Activated T-helper 17 cell treated with anti-CD3 and anti-CD28 coated beads, Interleukin-2, amount 50 U/mL, for 72 hours (primary cell): Measurements from ENCODE around the gene HOOK2. TPM values are rescaled to one million over a fixed set of nuclear protein-coding genes. Genes with fewer than 3 reads are reported as not detected.
A peak's percentile ranks its signal among the peaks of the same experiment; 100 is the strongest.
"Not testable (repeated sequence)": the region's sequence is repeated elsewhere in the genome, so short reads cannot be mapped to it uniquely, and the experiment has no call there.

Source experiments
- ATAC-seq: fragments of 150-1000 bp; cut with Tn5 transposase; replicated peaks from 2 replicates; pipeline ENCODE4 v1.10.0; 2021; ENCODE audit warnings: mild to moderate bottlenecking, moderate library complexity
- H3K27ac Mint-ChIP-seq: one replicate; pipeline ENCODE4 v1.8.0; 2022; ENCODE audit warnings: mixed read lengths
- H3K27me3 Mint-ChIP-seq: one replicate; pipeline ENCODE4 v1.8.0; 2022; ENCODE audit warnings: mixed read lengths
- H3K36me3 Mint-ChIP-seq: one replicate; pipeline ENCODE4 v1.8.0; 2022; ENCODE audit warnings: low read depth, mild to moderate bottlenecking, mixed read lengths
- H3K4me1 Mint-ChIP-seq: one replicate; pipeline ENCODE4 v1.8.0; 2022; ENCODE audit warnings: mixed read lengths
- H3K4me3 Mint-ChIP-seq: one replicate; pipeline ENCODE4 v1.8.0; 2022; ENCODE audit warnings: mild to moderate bottlenecking, mixed read lengths
- H3K9me3 Mint-ChIP-seq: one replicate; pipeline ENCODE4 v1.8.0; 2022; ENCODE audit warnings: mixed read lengths
- total RNA-seq, 2 donors: library from RNA; stranded (reverse); gene quantifications; one replicate each; pipeline ENCODE4 v1.2.3, GENCODE V29; 2022

Gene HOOK2, protein sequence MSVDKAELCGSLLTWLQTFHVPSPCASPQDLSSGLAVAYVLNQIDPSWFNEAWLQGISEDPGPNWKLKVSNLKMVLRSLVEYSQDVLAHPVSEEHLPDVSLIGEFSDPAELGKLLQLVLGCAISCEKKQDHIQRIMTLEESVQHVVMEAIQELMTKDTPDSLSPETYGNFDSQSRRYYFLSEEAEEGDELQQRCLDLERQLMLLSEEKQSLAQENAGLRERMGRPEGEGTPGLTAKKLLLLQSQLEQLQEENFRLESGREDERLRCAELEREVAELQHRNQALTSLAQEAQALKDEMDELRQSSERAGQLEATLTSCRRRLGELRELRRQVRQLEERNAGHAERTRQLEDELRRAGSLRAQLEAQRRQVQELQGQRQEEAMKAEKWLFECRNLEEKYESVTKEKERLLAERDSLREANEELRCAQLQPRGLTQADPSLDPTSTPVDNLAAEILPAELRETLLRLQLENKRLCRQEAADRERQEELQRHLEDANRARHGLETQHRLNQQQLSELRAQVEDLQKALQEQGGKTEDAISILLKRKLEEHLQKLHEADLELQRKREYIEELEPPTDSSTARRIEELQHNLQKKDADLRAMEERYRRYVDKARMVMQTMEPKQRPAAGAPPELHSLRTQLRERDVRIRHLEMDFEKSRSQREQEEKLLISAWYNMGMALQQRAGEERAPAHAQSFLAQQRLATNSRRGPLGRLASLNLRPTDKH
- total RNA-seq: 10 to 100 TPM; 22.5 to 44.4 TPM

DNA sequence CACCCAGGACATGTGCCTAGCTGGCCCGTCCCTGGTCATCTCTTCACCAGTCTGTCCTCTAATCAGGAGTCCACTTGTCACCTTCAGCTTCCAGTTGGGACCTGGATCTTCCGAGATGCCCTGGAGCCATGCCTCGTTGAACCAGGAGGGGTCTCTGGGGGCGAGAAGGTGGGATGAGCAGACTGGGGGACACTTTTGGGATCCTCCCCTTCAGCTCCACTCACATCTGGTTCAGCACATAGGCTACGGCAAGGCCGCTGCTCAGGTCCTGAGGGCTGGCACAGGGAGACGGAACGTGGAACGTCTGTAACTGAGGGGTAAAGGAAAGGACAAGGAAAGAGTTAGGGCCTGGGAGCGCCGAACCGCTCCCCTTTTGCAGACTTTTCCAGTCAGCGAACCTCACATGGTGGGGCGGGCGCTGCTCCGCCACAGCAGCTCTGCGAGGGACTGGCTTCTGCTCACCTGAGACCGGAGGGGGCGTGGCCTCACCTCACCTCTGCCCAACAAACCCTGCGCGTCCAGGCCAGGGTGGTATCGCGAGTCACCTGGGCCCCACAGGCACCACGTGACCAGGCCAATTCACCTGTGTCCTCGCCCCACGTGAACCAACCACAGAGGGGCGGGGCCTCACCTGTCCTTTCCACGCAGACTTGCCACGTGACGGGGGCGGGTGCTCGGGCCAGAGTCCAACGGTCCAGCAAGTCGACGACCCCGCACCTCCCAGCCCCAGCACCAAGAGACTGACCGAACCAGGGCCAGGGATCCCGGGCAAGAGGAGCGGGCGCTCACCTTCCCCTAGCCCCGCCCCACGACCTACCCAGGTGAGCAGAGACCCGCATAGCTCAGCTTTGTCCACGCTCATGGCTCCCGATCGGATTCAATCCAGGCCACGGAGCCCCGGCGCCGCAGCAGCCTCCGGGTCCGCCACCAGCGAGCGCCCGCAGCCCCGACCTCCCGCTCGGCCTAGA, at the start of gene HOOK2:
TSS of gene HOOK2 (minus strand) at position 965 of the 968 bp plus-strand sequence. CDS start at position 862, 103 bp downstream.
- no peaks in the 10 kb centered on the region for H3K9me3 Mint-ChIP-seq
- no peaks in the 10 kb centered on the region for H3K36me3 Mint-ChIP-seq
- no peak within 1 kb of the TSS for H3K27ac Mint-ChIP-seq
- no peaks in the 10 kb centered on the region for H3K27me3 Mint-ChIP-seq
- peak; percentile 13 for ATAC-seq
- peaks cover 13% of the 10 kb centered on the region for H3K4me1 Mint-ChIP-seq
- H3K4me3 Mint-ChIP-seq: peak within 1 kb of the TSS; percentile 97

DNA sequence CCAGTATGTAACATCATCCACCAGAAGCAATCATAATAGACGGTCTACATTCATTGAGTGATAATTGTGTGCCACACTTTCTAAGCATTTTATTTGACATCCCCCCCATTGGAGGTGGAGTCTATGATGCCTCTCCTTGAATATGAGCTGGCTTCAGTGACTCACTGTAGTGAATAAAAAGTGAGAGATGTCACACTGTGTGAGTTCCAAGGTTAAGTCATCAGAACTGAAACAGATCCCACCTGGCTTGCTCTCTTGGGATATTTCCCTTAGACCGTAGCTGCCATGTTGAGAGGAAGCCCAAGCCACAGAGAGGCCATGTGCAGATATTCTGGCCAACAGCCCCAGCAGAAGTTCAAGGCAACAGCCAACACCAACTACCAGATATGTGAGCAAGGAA, 46.4 kb upstream of the HOOK2 start:
- ATAC-seq: peak; percentile 54
- Mint-ChIP-seq H3K36me3 (no peaks in the 10 kb centered on the region), H3K4me3 (no peak overlapping the region), H3K4me1 (peaks cover 4% of the 10 kb centered on the region), H3K9me3 (peaks cover 4% of the 10 kb centered on the region), H3K27ac (no peak overlapping the region), H3K27me3 (peaks cover 18% of the 10 kb centered on the region)

DNA sequence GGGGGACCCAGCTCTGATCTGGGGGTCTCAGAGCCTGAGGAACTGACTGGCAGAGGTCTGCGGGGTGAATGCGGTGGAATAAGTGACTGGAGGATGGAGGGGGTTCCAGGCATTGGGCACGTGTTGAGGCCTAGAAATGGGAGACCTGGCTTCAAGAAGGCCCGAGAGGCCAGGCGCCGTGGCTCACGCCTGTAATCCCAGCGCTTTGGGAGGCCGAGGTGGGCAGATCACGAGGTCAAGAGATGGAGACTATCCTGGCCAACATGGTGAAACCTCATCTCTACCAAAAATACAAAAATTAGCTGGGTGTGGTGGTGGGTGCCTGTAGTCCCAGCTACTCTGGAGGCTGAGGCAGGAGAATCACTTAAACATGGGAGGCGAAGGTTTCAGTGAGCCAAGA, 42.5 kb upstream of the HOOK2 start:
- H3K9me3 Mint-ChIP-seq, H3K27me3 Mint-ChIP-seq, H3K27ac Mint-ChIP-seq, ATAC-seq, H3K4me3 Mint-ChIP-seq, H3K4me1 Mint-ChIP-seq: not testable (repeated sequence)
- peaks cover 27% of the 10 kb centered on the region for H3K36me3 Mint-ChIP-seq

DNA sequence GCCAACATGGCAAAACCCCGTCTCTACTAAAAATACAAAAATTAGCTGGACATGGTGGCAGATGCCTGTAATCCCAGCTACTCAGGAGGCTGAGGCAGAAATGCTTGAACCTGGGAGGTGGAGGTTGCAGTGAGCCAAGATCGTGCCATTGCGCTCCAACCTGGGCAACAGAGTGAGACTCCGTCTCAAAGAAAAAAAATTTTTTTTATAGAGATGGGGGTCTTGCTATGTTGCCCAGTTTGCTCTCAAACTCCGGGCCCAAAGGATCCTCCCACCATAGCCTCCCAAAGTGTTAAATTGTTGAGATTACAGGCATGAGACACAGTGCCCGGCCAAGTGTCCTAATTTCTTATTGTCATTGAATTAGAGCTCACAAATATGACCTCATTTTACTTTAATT, 41.8 kb upstream of the HOOK2 start:
- not testable (repeated sequence) for H3K27me3 Mint-ChIP-seq, H3K4me3 Mint-ChIP-seq, H3K4me1 Mint-ChIP-seq, ATAC-seq, H3K27ac Mint-ChIP-seq, H3K9me3 Mint-ChIP-seq
- peaks cover 33% of the 10 kb centered on the region for H3K36me3 Mint-ChIP-seq

DNA sequence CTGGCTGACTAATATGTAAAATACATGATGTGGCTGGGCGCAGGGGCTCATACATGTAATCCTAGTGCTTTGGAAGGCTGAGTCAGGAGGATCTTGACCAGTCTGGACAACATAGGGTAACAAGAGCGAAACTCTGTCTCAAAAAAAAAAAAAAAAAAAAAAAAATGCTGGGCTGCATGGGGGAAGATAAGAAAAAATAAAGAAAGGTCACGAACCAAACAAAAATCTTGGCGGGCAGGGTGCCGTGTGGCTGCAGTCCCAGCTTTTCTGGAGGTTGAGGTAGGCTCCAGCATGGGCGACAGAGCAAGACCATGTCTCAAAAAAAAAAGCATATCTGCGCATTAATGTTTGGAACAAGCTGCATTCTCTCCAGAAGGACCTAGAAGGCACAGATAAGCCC, 39.7 kb upstream of the HOOK2 start:
- no peaks in the 10 kb centered on the region for H3K27me3 Mint-ChIP-seq
- no peak overlapping the region for H3K4me3 Mint-ChIP-seq
- no peak overlapping the region for H3K27ac Mint-ChIP-seq
- no peaks in the 10 kb centered on the region for H3K4me1 Mint-ChIP-seq
- no peak for ATAC-seq
- H3K36me3 Mint-ChIP-seq: peaks cover 51% of the 10 kb centered on the region
- no peaks in the 10 kb centered on the region for H3K9me3 Mint-ChIP-seq

DNA sequence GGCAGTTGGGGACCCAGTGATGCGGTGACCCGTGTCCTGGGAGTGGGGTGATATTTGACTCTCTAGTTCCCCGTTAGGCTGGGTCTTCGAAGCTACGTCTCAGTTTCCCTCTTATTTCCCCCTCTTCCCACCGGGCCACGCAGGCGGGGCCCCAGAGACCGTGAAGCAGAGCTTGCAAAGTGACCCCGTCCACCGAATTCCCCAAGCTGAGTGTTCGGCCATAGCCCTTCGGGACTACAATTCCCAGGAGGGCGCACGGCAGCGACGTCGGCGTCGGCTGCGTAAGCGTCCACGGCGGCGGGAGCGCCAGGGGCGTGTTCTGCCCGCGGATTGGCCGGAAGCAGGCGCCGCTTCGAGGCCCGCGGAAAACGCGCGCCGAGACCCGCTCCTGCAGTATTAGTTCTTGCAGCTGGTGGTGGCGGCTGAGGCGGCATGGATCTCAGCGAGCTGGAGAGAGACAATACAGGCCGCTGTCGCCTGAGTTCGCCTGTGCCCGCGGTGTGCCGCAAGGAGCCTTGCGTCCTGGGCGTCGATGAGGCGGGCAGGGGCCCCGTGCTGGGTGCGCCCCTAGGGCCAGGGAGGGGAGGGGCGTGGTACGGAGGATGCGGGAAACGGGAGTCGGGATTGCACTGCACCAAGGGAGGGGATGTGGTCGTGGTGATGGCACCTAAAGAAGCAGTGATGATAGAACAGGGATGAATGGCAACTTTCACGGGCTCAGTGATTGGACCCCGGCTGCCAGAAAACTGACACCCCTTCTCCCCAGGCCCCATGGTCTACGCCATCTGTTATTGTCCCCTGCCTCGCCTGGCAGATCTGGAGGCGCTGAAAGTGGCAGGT, 31.1 kb upstream of the HOOK2 start, which contains the start of gene RNASEH2A:
TSS of gene RNASEH2A (plus strand) at position 343 of the 840 bp plus-strand sequence. CDS start at position 433, 90 bp downstream.
- peak; percentile 92 for ATAC-seq
- no peaks in the 10 kb centered on the region for H3K9me3 Mint-ChIP-seq
- peak within 1 kb of the TSS; percentile 94 for H3K27ac Mint-ChIP-seq
- H3K27me3 Mint-ChIP-seq: no peaks in the 10 kb centered on the region
- peaks cover 47% of the 10 kb centered on the region for H3K36me3 Mint-ChIP-seq
- peaks cover 14% of the 10 kb centered on the region for H3K4me1 Mint-ChIP-seq
- H3K4me3 Mint-ChIP-seq: peak within 1 kb of the TSS; percentile 95

DNA sequence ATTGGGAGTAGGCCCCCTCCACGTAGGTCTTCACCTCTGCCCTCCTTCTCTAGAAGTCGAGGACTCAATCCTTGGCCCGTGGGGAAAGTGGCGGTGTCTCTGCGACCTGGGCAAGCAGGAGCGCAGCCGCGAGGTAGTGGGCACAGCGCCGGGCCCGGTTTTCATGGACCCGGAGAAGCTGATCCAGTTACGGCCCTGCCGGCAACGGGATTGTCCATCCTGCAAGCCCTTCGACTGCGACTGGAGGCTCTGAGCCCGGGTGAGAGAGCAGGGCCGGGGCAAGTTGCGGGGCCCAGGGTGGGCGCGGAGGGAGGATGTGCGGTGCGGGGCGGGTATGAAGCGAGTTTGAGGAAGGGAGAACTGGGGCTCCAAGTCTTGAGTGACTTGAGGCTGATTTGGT, 28.7 kb upstream of the HOOK2 start:
- Mint-ChIP-seq H3K36me3 (peaks cover 51% of the 10 kb centered on the region), H3K4me1 (peaks cover 14% of the 10 kb centered on the region), H3K27me3 (no peaks in the 10 kb centered on the region), H3K9me3 (no peaks in the 10 kb centered on the region), H3K27ac (no peak overlapping the region), H3K4me3 (no peak overlapping the region)
- no peak for ATAC-seq

DNA sequence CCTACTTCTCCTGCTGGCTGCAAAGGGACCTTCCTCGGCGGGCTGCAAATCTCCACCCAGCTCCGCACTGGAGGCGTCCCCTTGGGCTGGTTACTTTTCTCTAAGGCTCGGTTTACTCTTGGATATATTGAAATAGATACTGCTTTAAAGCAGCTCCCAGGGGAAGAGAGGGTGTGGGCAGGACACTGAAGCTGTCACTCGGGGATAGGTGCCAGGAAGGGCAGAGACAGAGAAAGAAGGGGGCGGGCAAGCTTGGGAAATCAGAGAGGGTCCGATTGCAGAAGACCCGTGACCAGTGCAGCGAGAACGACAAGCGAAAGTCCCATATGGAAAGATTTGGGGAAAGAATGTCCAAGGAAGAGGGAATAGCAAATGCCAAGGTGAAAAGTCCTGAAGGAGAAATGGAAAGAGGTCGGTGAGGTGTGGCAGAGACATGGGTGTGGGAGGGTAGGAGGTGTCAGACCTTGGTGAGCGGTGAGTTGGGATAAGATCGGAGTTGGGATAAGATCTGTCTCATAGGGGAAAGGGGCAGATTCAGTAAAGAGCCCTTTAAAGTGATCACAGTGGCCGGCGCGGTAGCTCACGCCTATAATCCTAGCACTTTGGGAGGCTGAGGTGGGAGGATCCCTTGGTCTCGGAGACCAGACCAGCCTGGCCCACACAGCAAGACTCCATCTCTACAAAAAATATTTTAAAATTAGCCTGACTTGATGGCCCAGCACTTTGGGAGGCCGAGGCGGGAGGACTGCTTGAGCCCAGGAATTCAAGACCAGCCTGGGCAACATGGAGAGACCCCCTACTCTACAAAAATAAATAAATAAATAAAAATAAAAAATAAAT, 27.1 kb upstream of the HOOK2 start:
- Mint-ChIP-seq H3K4me1 (peaks cover 14% of the 10 kb centered on the region), H3K4me3 (peak overlapping the region; percentile 83), H3K27me3 (no peaks in the 10 kb centered on the region), H3K9me3 (no peaks in the 10 kb centered on the region), H3K27ac (peak overlapping the region; percentile 36), H3K36me3 (peaks cover 49% of the 10 kb centered on the region)
- ATAC-seq: no peak

DNA sequence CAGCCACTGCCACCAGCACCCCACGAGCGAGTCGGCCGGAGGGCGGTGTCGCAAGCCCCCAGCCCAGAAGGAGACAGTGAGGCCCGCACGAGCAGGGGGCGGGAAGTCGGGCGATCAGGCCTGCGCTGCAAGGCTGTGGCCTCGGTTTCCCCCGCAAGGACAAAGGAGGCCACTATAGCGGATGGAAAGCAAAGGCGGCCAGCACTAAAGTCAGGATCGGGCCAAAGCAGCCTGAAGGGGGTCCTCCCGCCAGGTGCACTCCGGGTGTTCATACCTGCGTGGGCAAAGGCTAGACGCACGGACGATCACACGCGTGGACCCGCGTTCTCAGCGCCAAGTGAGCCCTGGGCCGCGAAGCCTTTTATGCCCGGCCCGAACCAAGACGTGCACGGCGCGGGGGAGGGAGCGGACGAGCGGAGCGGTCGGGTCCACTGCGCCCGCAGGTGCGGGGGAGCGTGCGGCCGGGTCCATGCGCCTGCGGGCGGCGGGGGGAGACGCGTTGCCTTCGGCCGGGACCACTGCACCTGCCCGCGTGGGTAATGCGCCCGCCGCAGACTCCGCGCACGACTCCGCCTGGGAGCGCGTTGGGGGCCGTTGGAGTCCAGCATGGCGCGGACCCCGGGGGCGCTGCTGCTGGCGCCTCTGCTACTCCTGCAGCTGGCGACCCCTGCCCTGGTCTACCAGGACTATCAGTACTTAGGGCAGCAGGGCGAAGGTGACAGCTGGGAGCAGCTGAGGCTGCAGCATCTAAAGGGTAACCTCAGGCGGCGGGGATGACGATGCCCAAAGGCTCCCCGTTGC, 26.3 kb upstream of the HOOK2 start, which contains the start of the genes PRDX2 and THSD8:
TSS of gene PRDX2 (minus strand) at position 335 of the 801 bp plus-strand sequence. CDS start 539 bp downstream, outside the sequence.
TSS of gene THSD8 (plus strand) at position 604 of the 801 bp plus-strand sequence. CDS start at position 607, 3 bp downstream.
- H3K9me3 Mint-ChIP-seq: no peaks in the 10 kb centered on the region
- peak within 1 kb of the TSS; percentile 75 for H3K27ac Mint-ChIP-seq
- peak within 1 kb of the TSS; percentile 83 for H3K4me3 Mint-ChIP-seq
- H3K36me3 Mint-ChIP-seq: peaks cover 49% of the 10 kb centered on the region
- peak; percentile 79 for ATAC-seq
- peaks cover 14% of the 10 kb centered on the region for H3K4me1 Mint-ChIP-seq
- no peaks in the 10 kb centered on the region for H3K27me3 Mint-ChIP-seq

DNA sequence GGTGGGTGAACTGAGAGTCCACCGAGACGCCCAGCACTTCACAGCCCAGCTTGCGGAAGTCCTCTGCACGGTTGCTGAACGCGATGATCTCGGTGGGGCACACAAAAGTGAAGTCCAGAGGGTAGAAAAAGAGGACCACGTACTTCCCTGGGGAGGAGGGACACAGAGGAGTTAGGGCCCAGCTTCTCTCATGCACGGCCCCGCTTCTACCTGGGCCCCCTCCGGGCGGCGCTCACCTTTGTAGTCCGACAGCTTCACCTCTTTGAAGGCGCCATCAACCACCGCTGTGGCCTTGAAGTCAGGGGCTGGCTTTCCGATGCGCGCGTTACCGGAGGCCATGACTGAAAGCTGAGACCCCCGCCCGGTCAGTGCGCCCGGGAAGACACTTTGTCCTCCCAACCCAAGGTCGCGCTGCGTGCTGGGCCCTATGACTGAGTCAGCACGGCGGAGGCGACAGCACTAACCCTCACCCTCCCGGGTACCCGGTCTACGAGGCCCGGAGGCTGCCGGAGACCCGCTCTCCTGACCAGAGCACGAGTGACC, 25.6 kb upstream of the HOOK2 start:
- Mint-ChIP-seq H3K4me3 (peak overlapping the region; percentile 83), H3K27ac (peak overlapping the region; percentile 75), H3K9me3 (no peaks in the 10 kb centered on the region), H3K27me3 (no peaks in the 10 kb centered on the region), H3K36me3 (peaks cover 50% of the 10 kb centered on the region), H3K4me1 (peaks cover 13% of the 10 kb centered on the region)
- peak; percentile 49 for ATAC-seq

DNA sequence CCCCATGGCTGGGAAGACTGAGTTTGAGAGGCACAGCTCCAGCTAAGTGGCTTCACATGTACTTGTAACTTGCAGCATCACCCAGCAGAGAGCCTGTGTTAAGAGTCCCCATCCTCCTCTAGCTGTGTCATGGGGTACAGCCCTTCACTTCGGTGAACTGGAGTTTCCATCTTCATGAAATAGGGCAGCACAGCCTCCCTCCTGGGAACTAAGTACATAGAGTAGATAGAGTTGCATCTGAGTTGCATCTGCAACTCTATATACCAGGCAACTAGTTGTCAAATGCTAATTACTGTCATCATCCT, 25.1 kb upstream of the HOOK2 start:
- Mint-ChIP-seq H3K27ac (peak overlapping the region; percentile 75), H3K36me3 (peaks cover 50% of the 10 kb centered on the region), H3K9me3 (no peaks in the 10 kb centered on the region), H3K4me1 (peaks cover 18% of the 10 kb centered on the region), H3K27me3 (no peaks in the 10 kb centered on the region), H3K4me3 (peak overlapping the region; percentile 83)
- no peak for ATAC-seq
